ENCODE measurements around the gene PPP1R3A.
"Not testable (repeated sequence)": the region's sequence is repeated elsewhere in the genome, so short reads cannot be mapped to it uniquely, and the experiment has no call there.

The PPP1R3A gene, protein sequence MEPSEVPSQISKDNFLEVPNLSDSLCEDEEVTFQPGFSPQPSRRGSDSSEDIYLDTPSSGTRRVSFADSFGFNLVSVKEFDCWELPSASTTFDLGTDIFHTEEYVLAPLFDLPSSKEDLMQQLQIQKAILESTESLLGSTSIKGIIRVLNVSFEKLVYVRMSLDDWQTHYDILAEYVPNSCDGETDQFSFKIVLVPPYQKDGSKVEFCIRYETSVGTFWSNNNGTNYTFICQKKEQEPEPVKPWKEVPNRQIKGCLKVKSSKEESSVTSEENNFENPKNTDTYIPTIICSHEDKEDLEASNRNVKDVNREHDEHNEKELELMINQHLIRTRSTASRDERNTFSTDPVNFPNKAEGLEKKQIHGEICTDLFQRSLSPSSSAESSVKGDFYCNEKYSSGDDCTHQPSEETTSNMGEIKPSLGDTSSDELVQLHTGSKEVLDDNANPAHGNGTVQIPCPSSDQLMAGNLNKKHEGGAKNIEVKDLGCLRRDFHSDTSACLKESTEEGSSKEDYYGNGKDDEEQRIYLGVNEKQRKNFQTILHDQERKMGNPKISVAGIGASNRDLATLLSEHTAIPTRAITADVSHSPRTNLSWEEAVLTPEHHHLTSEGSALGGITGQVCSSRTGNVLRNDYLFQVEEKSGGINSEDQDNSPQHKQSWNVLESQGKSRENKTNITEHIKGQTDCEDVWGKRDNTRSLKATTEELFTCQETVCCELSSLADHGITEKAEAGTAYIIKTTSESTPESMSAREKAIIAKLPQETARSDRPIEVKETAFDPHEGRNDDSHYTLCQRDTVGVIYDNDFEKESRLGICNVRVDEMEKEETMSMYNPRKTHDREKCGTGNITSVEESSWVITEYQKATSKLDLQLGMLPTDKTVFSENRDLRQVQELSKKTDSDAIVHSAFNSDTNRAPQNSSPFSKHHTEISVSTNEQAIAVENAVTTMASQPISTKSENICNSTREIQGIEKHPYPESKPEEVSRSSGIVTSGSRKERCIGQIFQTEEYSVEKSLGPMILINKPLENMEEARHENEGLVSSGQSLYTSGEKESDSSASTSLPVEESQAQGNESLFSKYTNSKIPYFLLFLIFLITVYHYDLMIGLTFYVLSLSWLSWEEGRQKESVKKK

DNA sequence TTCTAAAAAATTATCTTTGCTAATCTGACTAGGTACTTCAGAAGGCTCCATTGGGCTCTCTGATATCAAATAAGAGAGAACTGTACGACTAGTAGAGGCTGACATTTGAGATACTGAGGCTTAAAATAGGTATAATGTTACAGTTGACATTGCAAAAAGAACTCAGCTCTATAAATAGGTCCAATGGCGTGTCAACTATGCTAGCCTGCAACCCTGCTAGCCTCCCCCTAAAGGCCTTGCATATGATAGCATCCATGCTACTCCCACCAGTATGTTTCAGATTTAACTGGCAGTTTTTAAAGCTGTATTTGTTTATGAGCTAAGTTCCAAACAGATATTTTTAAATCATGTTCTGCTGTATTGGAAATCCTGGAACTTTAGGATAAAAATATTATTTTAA, at the start of gene PPP1R3A:
Gene PPP1R3A, minus strand, starts transcription at position 64 of the 400 bp plus-strand sequence. Its CDS starts 13 bp downstream, at position 51.
- no peak for DNase-seq (ENCODE audit: low read depth in 2 of 2)

- no peak for DNase-seq (ENCODE audit: low read depth in 2 of 2)
These were observed 44.5 kb upstream of the PPP1R3A start for GRCh38 chr7:113963356-113963755.

- DNase-seq (ENCODE audit: low read depth in 2 of 2) = no peak
These were observed 41.1 kb upstream of the PPP1R3A start for GRCh38 chr7:113959910-113960309.

- no peak for DNase-seq (ENCODE audit: low read depth in 2 of 2)
These were observed 36.3 kb upstream of the PPP1R3A start for GRCh38 chr7:113955157-113955556.

DNA sequence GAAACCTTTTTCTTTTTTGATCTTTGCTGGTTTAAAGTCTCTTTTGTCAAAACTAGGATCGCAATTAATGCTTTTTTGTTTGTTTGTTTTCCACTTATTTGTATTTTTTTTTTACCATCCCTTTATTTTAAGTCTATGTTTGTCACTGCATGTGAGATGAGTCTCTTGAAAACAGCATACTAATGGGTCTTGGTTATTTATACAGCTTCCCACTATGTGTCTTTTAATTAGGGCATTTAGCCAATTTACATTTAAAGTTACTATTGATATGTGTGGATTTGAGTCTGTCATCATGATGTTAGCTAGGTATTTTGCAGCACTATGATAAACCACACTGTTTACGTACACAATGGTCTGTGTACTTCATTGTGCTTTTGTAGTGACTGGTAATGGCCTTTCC, 34.7 kb upstream of the PPP1R3A start:
- DNase-seq (ENCODE audit: low read depth in 2 of 2) = no peak

DNA sequence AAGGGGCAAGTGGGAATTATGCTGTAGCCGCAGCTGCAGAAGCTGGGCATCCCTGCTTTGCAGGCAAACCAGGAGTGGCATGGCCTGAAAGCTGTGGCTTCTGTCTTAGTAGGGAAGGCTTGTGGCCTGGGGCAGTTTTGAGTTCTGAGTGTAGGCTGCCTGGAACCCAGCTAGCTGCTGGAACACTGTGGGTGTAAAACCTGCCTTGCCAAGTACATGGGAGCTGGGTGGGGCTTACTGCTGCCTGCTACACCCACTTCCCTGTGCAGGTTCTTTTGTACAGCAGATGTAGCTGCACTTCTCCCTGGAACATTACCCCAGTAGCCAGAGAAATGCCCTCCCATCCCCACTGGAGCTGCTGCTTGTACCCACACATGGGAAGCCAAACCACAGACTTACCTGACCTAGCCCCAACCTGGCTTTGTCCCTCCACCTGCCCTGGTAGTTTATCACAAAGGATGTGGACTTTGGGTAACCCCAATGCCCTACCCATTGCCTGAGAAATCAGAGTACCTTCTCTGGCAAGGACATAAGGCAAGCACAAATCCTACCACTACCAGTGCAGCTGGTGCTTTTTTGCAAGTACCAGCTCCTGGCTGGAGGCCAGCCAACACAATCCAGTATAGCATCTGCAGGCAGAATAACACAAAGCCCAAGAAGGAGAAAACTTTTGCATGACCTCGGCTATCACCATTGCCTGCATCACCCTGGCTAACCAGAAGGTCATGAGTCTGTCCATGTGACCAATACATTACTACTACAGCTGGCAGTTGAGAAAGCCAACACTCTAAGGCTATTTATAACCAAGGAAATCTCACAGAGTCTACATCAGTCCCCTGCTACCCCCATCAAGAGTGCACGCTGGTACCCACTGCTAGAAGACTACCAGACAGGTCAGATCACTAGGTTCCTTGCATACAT, 26.5 kb upstream of the PPP1R3A start:
- no peak for DNase-seq (ENCODE audit: low read depth in 2 of 2)

GRCh38 chr7:113936982-113937381, 18.2 kb upstream of the PPP1R3A start:
- no peak for DNase-seq (ENCODE audit: low read depth in 2 of 2)

- no peak for DNase-seq (ENCODE audit: low read depth in 2 of 2)
These were observed 17.7 kb upstream of the PPP1R3A start for GRCh38 chr7:113936535-113936934.

DNA sequence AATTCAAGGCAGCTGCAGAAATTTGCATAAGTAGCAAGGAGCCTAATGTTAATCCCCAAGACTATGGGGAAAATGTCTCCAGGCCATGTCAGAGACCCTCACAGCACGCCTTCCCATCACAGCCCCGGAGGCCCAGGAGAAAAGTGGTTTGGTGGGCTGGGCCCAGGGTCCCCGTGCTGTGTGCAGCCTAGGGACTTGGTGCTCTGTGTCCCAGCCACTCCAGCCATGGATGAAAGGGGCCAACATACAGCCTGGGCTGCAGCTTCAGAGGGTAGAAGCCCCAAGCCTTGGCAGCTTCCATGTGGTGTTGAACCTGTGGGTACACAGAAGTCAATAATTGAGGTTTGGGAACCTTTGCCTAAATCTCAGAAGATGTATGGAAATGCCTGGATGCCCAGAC, 10.6 kb upstream of the PPP1R3A start:
- DNase-seq (ENCODE audit: low read depth in 2 of 2) = not testable (repeated sequence)

DNA sequence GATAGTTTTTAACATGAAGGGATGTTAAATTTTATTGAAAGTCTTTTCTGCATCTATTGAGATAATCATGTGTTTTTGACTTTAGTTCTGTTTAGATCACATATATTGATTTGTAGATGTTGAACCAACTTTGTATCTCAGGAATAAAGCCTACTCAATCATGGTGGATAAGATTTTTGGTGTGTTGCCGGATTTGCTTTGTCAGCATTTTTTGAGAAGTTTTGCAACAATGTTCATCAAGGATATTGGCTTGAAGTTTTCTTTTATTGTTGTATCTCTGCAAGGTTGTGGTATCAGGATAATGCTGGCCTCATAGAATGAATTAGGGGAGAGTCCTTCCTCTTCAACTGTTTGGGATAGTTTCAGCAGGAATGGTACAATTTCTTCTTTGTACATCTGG, 9.3 kb upstream of the PPP1R3A start:
- no peak for DNase-seq (ENCODE audit: low read depth in 2 of 2)

DNA sequence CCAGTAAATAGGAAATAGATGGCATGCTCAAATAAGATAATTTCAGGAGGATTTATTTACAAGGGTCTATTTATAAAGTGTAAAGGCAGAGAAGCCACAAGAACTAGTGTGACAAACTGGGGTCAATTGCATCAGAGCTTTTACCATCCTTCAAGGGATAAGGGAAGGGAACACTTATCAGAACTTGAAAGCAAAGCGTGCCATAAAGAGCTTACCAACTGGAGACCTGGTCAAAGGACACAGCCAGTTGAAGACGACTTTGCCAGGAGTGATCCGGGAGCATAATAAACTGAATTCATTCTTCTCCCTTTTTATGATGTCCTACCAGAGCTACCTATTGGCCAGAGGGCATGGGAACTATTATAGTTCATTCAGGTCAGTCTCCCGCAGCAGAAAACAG, 3.2 kb upstream of the PPP1R3A start:
- no peak for DNase-seq (ENCODE audit: low read depth in 2 of 2)

- DNase-seq (ENCODE audit: low read depth in 2 of 2) = no peak
These were observed 2.6 kb upstream of the PPP1R3A start for GRCh38 chr7:113921363-113921762.

- no peak for DNase-seq (ENCODE audit: low read depth in 2 of 2)
These were observed 969 bp downstream of the PPP1R3A start for GRCh38 chr7:113917840-113918239.

DNA sequence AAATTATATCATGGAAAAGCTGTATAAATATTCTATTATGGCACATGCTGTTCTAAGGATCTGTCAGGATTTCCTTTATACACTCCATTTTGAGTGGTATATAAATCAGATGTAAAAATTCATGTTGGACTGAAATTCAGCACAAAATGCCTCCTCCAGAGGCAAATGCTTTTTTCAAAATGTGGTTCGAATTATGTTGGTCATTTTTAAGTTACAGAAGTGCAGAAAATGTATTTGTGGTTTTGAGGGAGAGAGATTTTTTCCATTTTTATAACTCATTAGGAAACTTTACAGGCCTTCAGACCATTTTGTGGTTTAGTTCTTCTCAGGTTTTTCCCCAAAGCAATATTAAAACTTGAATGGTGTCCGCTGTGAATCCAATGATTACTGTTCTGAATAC, 2.9 kb downstream of the PPP1R3A start:
- no peak for DNase-seq (ENCODE audit: low read depth in 2 of 2)

GRCh38 chr7:113912876-113913275, 5.9 kb downstream of the PPP1R3A start:
- no peak for DNase-seq (ENCODE audit: low read depth in 2 of 2)

GRCh38 chr7:113907617-113908016, 11.2 kb downstream of the PPP1R3A start:
- no peak for DNase-seq (ENCODE audit: low read depth in 2 of 2)

GRCh38 chr7:113904521-113904920, 14.3 kb downstream of the PPP1R3A start:
- no peak for DNase-seq (ENCODE audit: low read depth in 2 of 2)

- DNase-seq (ENCODE audit: low read depth in 2 of 2) = no peak
These were observed 26.0 kb downstream of the PPP1R3A start for GRCh38 chr7:113892818-113893217.

DNA sequence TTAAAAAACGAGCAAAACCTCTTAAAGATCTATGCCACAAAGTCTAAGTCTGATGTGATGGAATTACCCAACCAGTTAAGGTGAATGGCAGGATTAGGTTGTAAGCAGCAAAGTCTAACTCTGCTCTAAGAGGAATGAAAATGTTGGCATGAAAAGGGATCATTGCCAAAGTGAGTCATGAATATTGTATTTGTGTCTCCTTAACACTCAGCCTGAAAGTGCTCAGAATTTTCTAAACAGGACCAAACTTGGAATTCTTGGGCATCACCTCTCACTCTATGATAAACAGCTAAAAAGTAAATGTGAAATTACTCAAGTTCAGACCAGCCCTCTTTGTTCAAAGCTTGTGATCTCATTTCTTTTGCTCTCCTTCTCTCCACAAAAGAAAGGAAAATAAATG, 27.0 kb downstream of the PPP1R3A start:
- DNase-seq (ENCODE audit: low read depth in 2 of 2) = no peak

- DNase-seq (ENCODE audit: low read depth in 2 of 2) = no peak
These were observed 27.8 kb downstream of the PPP1R3A start for GRCh38 chr7:113891031-113891350.

- DNase-seq (ENCODE audit: low read depth in 2 of 2) = no peak
These were observed 28.3 kb downstream of the PPP1R3A start for GRCh38 chr7:113890331-113891030.
